Calu3 (cell line): ENCODE results near the gene NCKAP5. TPM values are rescaled to one million over a fixed set of nuclear protein-coding genes. Genes with fewer than 3 reads are reported as not detected.

ENCODE experiments used
- BruUV-seq: library from RNA; stranded (reverse); fragments of 400-500 nt; replicated peaks from 2 replicates; lab custom pipeline; 2021; lab: Mats Ljungman, UMichigan
- CTCF ChIA-PET: fragments of 300-600 bp; sonication (Branson Sonifier 250); formaldehyde crosslinking; loops from one replicate; lab custom pipeline; 2022; ENCODE audit warnings: antibody characterized with exemption; lab: Charles Lee
- DNase-seq: peaks from one replicate; pipeline ENCODE4 v3.0.0; 2022
- H3K27ac Mint-ChIP-seq: one replicate; pipeline ENCODE4 v1.8.0; 2022; ENCODE audit warnings: mixed read lengths; ENCODE audit not compliant: unreplicated experiment
- H3K27me3 Mint-ChIP-seq: one replicate; pipeline ENCODE4 v1.8.0; 2022; ENCODE audit warnings: mixed read lengths; ENCODE audit not compliant: unreplicated experiment
- H3K36me3 Mint-ChIP-seq: one replicate; pipeline ENCODE4 v1.8.0; 2022; ENCODE audit warnings: mild to moderate bottlenecking, moderate library complexity, mixed read lengths; ENCODE audit not compliant: insufficient read depth, unreplicated experiment
- H3K4me1 Mint-ChIP-seq: one replicate; pipeline ENCODE4 v1.8.0; 2022; ENCODE audit warnings: mild to moderate bottlenecking, low read depth, mixed read lengths; ENCODE audit not compliant: unreplicated experiment
- H3K4me3 Mint-ChIP-seq: one replicate; pipeline ENCODE4 v1.8.0; 2022; ENCODE audit warnings: mild to moderate bottlenecking, low read depth, moderate library complexity, mixed read lengths; ENCODE audit not compliant: unreplicated experiment
- H3K9me3 Mint-ChIP-seq: one replicate; pipeline ENCODE4 v1.8.0; 2022; ENCODE audit warnings: low read depth, mixed read lengths; ENCODE audit not compliant: unreplicated experiment
- intact Hi-C: fragments of 100-400 bp; cut with micrococcal nuclease; formaldehyde crosslinking; loops from one replicate; pipeline ENCODE4 v1.10.0; 2022; ENCODE audit not compliant: unreplicated experiment
- total RNA-seq: library from RNA; stranded (reverse); gene quantifications from 2 replicates; pipeline ENCODE4 v1.2.3, GENCODE V29; 2022
- TF ChIP-seq, protein P1 (sequence below): fragments of 200-600 bp; IDR thresholded peaks from one replicate; pipeline ENCODE4 v1.8.0; 2022; ENCODE audit warnings: antibody characterized with exemption; ENCODE audit not compliant: unreplicated experiment

Gene NCKAP5
- total RNA-seq, 1 experiment from 2014 or later: 2.2 TPM

DNA sequence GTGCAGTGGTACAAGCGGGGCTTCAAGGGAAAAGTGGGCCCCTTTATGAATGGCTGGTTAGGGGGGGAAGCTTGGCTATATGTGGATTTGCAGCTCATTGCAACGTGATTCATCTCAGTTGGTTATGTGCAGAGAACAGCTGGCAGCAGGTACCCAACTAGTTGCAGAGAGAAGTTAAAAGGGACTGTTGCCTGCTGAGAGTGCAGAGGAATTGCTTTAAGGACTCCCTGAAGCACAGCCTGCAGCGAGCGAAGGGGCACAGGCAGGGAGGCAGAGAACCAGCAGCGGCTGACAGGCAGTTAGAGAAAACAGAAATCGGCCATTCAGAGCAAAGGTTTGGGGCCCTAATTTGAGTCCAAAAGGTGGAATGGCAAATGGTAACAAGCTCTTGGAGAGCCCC, 620.1 kb downstream of the NCKAP5 start:
- CTCF ChIA-PET: no interaction called here
- no peaks in the 10 kb centered on the region for H3K4me1 Mint-ChIP-seq
- intact Hi-C loops: no loop called here
- no peak overlapping the region for H3K27ac Mint-ChIP-seq
- H3K9me3 Mint-ChIP-seq: no peaks in the 10 kb centered on the region
- no peaks in the 10 kb centered on the region for H3K36me3 Mint-ChIP-seq
- no TSS peak for BruUV-seq
- TF ChIP-seq, protein P1, sequence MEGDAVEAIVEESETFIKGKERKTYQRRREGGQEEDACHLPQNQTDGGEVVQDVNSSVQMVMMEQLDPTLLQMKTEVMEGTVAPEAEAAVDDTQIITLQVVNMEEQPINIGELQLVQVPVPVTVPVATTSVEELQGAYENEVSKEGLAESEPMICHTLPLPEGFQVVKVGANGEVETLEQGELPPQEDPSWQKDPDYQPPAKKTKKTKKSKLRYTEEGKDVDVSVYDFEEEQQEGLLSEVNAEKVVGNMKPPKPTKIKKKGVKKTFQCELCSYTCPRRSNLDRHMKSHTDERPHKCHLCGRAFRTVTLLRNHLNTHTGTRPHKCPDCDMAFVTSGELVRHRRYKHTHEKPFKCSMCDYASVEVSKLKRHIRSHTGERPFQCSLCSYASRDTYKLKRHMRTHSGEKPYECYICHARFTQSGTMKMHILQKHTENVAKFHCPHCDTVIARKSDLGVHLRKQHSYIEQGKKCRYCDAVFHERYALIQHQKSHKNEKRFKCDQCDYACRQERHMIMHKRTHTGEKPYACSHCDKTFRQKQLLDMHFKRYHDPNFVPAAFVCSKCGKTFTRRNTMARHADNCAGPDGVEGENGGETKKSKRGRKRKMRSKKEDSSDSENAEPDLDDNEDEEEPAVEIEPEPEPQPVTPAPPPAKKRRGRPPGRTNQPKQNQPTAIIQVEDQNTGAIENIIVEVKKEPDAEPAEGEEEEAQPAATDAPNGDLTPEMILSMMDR: no peak
- no peaks in the 10 kb centered on the region for H3K27me3 Mint-ChIP-seq
- no peak overlapping the region for H3K4me3 Mint-ChIP-seq
- DNase-seq: no peak

DNA sequence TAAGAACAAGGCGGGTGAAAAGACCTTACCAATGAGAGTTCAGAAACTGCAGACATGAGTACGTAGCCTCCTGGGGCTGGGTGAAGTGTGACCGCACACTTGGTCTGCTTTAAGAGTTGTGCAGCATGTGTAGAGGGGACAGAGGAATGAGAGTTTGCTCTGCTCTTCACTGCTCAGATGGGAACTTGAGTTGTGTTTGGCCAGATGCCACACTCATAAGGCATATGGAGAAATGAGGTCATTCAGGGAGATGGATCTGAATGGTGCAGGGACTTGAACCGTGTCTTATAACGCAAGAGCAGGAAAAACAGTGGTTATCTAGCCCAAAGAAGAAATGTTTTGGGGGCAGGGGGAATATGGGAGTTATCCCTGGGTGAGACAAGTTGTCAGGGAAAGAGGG, 624.4 kb downstream of the NCKAP5 start:
- Mint-ChIP-seq H3K27me3 (no peaks in the 10 kb centered on the region), H3K9me3 (no peaks in the 10 kb centered on the region), H3K4me1 (no peaks in the 10 kb centered on the region), H3K36me3 (no peaks in the 10 kb centered on the region), H3K27ac (no peak overlapping the region), H3K4me3 (no peak overlapping the region)
- DNase-seq: no peak
- CTCF ChIA-PET: no interaction called here
- no TSS peak for BruUV-seq
- intact Hi-C loops: no loop called here
- TF ChIP-seq, protein P1: no peak

DNA sequence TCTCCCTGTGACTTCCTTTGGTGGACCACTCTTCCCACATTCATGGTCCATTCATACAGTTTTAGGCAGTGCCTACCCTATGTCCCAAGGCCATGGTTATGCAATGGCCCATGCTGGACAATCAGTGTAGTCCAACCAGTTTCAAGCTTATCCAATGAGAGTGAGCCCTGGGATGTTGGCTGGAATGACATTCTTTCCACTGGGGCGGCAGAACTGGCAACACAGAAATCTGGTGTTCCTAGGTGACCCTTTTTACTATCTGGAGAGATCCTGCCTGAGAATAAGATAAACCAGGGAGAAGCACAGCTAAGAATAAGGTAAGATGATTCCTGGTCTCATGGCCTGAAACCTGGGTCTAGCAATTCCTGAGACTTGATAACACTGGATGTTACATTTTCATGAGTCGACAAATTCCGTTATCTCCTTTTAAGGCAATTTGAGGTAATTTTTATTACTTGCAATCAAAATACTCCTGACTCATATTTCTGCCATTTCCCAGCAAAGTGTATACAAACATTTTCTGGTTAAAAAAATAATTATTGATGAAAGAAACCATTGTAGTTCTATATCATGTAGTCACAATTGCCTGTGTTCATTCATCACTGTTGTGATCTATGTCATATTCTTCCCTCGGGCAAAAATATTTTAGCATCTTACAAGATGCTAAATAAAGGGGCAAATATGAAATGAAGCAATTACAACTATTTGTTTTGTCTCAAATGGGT, 626.8 kb downstream of the NCKAP5 start:
- intact Hi-C loops: no loop called here
- DNase-seq: no peak
- TF ChIP-seq, protein P1: no peak
- Mint-ChIP-seq H3K27me3 (no peaks in the 10 kb centered on the region), H3K9me3 (no peaks in the 10 kb centered on the region), H3K4me1 (peaks cover 9% of the 10 kb centered on the region), H3K27ac (no peak overlapping the region), H3K36me3 (no peaks in the 10 kb centered on the region), H3K4me3 (no peak overlapping the region)
- CTCF ChIA-PET: no interaction called here
- BruUV-seq: no TSS peak

DNA sequence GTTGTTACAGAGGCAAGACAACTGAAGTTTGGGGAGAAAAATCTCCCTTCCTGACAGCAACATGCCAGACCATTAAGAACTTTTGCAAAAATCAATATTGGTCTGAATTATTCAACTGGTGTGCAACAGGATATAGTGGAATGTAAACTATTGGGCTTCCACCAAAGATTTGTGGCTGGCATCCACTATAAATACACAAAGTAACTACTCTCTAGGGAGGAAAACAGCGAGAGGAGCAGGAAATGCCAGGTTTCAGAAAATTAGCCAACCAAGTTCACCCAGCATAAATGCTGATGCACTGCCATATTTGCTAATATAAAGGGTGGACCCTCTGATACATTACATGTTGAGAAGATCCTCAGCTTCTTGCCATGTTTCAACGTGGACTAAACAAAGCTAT, 630.6 kb downstream of the NCKAP5 start:
- no peak overlapping the region for H3K27ac Mint-ChIP-seq
- CTCF ChIA-PET: no interaction called here

More for the DNA sequence above, 630.6 kb downstream of the NCKAP5 start:
- no peaks in the 10 kb centered on the region for H3K9me3 Mint-ChIP-seq
- intact Hi-C loops: loop anchor here (10.0 kb wide), 1 partner anchor 207 kb away; no protein-coding TSS in a partner anchor
- H3K27me3 Mint-ChIP-seq: no peaks in the 10 kb centered on the region
- no TSS peak for BruUV-seq
- no peaks in the 10 kb centered on the region for H3K36me3 Mint-ChIP-seq
- peaks cover 18% of the 10 kb centered on the region for H3K4me1 Mint-ChIP-seq
- no peak overlapping the region for H3K4me3 Mint-ChIP-seq
- DNase-seq: peak; percentile 6
- TF ChIP-seq, protein P1: no peak
